HG02870 (cell line): ENCODE measurements around the gene PCBP3.

Experiments used
- ATAC-seq: cut with Tn5 transposase; IDR thresholded peaks from one replicate; pipeline ENCODE4 v1.9.1; 2021; ENCODE audit warnings: mild to moderate bottlenecking, moderate library complexity; ENCODE audit not compliant: unreplicated experiment

PCBP3 gene

GRCh38 chr21:45723049-45723958 is 79.8 kb downstream of the PCBP3 start:
- no peak for ATAC-seq

- no peak for ATAC-seq
These were observed 80.9 kb downstream of the PCBP3 start for GRCh38 chr21:45724345-45724961.

- no peak for ATAC-seq
These were observed 81.7 kb downstream of the PCBP3 start for GRCh38 chr21:45724994-45725843.

GRCh38 chr21:45725844-45726200 is 82.3 kb downstream of the PCBP3 start:
- no peak for ATAC-seq

- no peak for ATAC-seq
These were observed 82.9 kb downstream of the PCBP3 start for GRCh38 chr21:45726438-45726837.

GRCh38 chr21:45727390-45727789 is 83.9 kb downstream of the PCBP3 start:
- no peak for ATAC-seq

- no peak for ATAC-seq
These were observed 91.9 kb downstream of the PCBP3 start for GRCh38 chr21:45735259-45736000.

GRCh38 chr21:45736042-45736689 is 92.6 kb downstream of the PCBP3 start:
- no peak for ATAC-seq

GRCh38 chr21:45736690-45737484 is 93.4 kb downstream of the PCBP3 start:
- no peak for ATAC-seq

- no peak for ATAC-seq
These were observed 94.1 kb downstream of the PCBP3 start for GRCh38 chr21:45737485-45738166.

- ATAC-seq, result no peak
These were observed 95.9 kb downstream of the PCBP3 start for GRCh38 chr21:45739218-45740087.

GRCh38 chr21:45740088-45740440 is 96.5 kb downstream of the PCBP3 start:
- no peak for ATAC-seq

- no peak for ATAC-seq
These were observed 97.2 kb downstream of the PCBP3 start for GRCh38 chr21:45740491-45741357.

GRCh38 chr21:45741691-45742090 is 98.2 kb downstream of the PCBP3 start:
- no peak for ATAC-seq

- no peak for ATAC-seq
These were observed 98.7 kb downstream of the PCBP3 start for GRCh38 chr21:45742247-45742646.

GRCh38 chr21:45745256-45745655 is 101.7 kb downstream of the PCBP3 start:
- no peak for ATAC-seq

- ATAC-seq, result no peak
These were observed 103.8 kb downstream of the PCBP3 start for GRCh38 chr21:45747233-45747766.
